ENCODE results near the gene DGKD. TPM values are rescaled to one million over a fixed set of nuclear protein-coding genes. Genes with fewer than 3 reads are reported as not detected.

Gene DGKD
- total and polyA plus RNA-seq, 7 experiments from 2014 or later = 25.8 to 252 (median 206) TPM

DNA sequence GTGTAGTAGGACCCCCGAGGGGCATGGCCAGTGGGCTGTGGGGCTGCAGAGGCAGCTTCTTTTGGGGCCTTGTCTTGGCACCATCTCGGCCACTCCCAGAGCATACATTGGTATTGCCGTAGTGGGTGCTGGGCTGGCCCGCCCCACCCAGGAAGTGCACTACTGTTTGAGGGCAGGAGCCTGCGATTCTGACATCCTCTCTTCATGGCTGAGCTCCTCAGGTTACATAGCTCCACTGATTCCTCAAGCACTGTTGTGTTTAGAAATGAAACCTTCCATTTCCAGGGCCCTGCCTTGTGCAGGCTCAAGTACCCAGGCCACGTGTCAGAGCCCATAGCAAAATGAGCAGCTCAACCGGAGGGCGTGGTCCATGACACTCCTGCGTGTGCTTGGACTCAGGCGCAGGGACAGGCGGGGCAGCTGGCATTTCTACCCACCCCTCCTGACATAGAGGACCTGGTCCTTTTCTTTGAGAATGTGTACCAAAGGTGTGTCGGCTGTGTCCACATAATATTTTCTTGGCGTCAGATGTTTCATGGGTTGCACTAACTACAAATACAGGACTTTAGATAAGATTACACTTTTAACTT, 67.9 kb downstream of the DGKD start:
- Mint-ChIP-seq H3K36me3 (peaks cover 4 to 44% (median 21%) of the 10 kb centered on the region in 5 donors), H3K4me3 (peak overlapping the region; percentile 84 to 99 (median 92)), H3K9me3 (peaks cover 0 to 10% (median 0%) of the 10 kb centered on the region in 11 donors), H3K27me3 (no peaks in the 10 kb centered on the region), H3K4me1 (peaks cover 78 to 98% (median 97%) of the 10 kb centered on the region in 7 donors), H3K27ac (peak overlapping the region; percentile 95 to 99 (median 97))
- intact Hi-C loops (cut with micrococcal nuclease) = loop anchor here (1.0 to 10.0 kb wide), 7 partner anchors 8 to 433 kb away; partner anchors contain the start of gene HJURP (in 1 of the 2)
- peak; percentile 85 for ATAC-seq
- Histone ChIP-seq H3K4me3 (ENCODE audit: low read length) (peak overlapping the region; percentile 70), H3K4me1 (ENCODE audit: control insufficient read depth in 2 of 2, insufficient read depth in 2 of 2, low read length in 2 of 2) (peaks cover 56 to 88% of the 10 kb centered on the region in 2 donors), H3K27ac (ENCODE audit: low read depth, low read length) (peak overlapping the region; percentile 80), H3K36me3 (ENCODE audit: control insufficient read depth in 2 of 3, insufficient read depth in 3 of 3, low read length in 3 of 3) (peaks cover 0 to 3% (median 0%) of the 10 kb centered on the region in 3 experiments), H3K9me3 (ENCODE audit: control insufficient read depth in 2 of 3, low read length in 3 of 3) (no peaks in the 10 kb centered on the region), H3K27me3 (ENCODE audit: control insufficient read depth in 2 of 2, insufficient read depth in 2 of 2, low read length in 2 of 2) (no peaks in the 10 kb centered on the region)
- peak; percentile 41 to 80 (median 76) for DNase-seq
- ChIA-PET CTCF (interaction anchor here (0.5 to 16.4 kb wide), 4 partner anchors 9 to 18 kb away, joined by 4 to 255 read pairs (median 81); no protein-coding TSS in a partner anchor), POLR2A (interaction anchor here (0.8 to 12.5 kb wide), 11 partner anchors 8 to 154 kb away, joined by 3 to 143 read pairs (median 5); no protein-coding TSS in a partner anchor)

DNA sequence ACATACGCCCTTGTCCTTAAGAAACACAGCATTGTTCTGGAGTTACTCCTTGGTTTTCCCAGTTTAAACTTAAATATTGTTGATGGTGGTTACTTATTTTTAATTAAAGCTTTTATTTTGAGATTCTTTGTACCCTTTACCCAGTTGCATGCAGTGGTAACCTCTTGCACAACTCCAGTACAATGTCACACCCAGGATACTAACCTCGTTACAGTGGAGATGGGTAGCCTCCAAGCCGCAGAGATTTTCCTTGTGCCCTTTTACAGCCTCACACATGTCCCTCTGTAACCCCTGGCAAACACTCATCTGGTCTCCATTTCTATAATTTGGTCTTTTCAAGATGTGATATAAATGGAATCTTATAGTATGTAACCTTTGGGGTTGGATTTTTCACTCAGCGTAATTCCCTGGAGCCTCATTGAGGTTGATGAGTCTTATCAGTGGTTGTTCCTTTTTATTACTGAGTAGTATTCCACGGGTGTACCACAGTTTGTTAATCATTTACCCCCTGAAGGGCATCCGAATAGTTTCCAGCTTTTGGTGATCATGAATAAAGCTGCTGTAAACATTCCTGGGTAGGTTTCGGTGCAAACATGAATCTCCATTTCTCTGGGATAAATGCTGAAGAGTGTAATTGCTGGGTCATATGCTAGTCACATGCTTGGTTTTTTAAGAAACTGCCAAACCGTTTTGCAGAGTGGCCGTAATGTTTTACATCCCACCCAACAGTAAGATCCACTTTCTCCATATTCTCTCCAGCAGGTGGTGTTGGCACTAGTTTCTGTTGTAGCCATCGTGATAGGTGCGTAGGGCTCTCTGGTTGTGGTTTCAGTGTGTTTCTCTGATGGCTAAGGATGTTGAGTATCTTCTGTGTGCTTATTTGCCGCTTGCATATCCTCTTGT, 68.6 kb downstream of the DGKD start:
- POLR2A ChIA-PET = interaction anchor here (0.9 to 12.5 kb wide), 9 partner anchors 7 to 155 kb away, joined by 3 to 143 read pairs (median 6); no protein-coding TSS in a partner anchor
- Histone ChIP-seq H3K27ac (ENCODE audit: low read depth, low read length) (peak overlapping the region; percentile 80), H3K36me3 (ENCODE audit: control insufficient read depth in 2 of 3, insufficient read depth in 3 of 3, low read length in 3 of 3) (peaks cover 0 to 3% (median 0%) of the 10 kb centered on the region in 3 experiments), H3K27me3 (ENCODE audit: control insufficient read depth in 2 of 2, insufficient read depth in 2 of 2, low read length in 2 of 2) (no peaks in the 10 kb centered on the region), H3K4me3 (ENCODE audit: low read length) (peak overlapping the region; percentile 70), H3K9me3 (ENCODE audit: control insufficient read depth in 2 of 3, low read length in 3 of 3) (no peaks in the 10 kb centered on the region), H3K4me1 (ENCODE audit: control insufficient read depth in 2 of 2, insufficient read depth in 2 of 2, low read length in 2 of 2) (peaks cover 52 to 89% of the 10 kb centered on the region in 2 donors)
- CTCF ChIA-PET = interaction anchor here (0.5 to 16.4 kb wide), 4 partner anchors 8 to 18 kb away, joined by 4 to 255 read pairs (median 81); no protein-coding TSS in a partner anchor
- Mint-ChIP-seq H3K4me1 (peaks cover 81 to 98% (median 96%) of the 10 kb centered on the region in 7 donors), H3K9me3 (peaks cover 0 to 10% (median 0%) of the 10 kb centered on the region in 11 donors), H3K27me3 (no peaks in the 10 kb centered on the region), H3K27ac (peak overlapping the region; percentile 95 to 99 (median 97)), H3K4me3 (peak overlapping the region; percentile 84 to 99 (median 92)), H3K36me3 (peaks cover 10 to 51% (median 22%) of the 10 kb centered on the region in 5 donors)
- DNase-seq (peak in 5 of 9 donors; percentile 25 to 53 (median 48)), ATAC-seq (no peak)
- intact Hi-C loops (cut with micrococcal nuclease) = loop anchor here (1.0 to 10.0 kb wide), 7 partner anchors 7 to 432 kb away; partner anchors contain the start of gene HJURP (in 1 of the 2)

DNA sequence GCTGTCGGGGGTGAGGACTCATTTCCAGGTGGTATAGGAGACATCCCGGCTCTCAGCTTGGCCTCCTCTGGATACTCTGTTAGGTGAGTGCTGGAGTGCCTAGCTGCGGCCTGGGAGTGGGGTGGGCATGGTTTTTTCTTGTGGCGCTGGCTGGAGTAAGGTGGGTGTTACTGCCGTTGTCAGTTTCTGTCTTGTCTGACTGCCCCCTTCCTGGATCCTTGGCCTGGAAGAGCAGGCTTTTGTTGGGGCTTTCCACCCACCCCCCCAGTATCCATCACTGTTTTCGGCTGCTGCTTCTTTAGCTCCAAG, 69.2 kb downstream of the DGKD start:
- ATAC-seq = no peak
- Histone ChIP-seq H3K27me3 (ENCODE audit: control insufficient read depth in 2 of 2, insufficient read depth in 2 of 2, low read length in 2 of 2) (no peaks in the 10 kb centered on the region), H3K4me3 (ENCODE audit: low read length) (peak overlapping the region; percentile 10), H3K9me3 (ENCODE audit: control insufficient read depth in 2 of 3, low read length in 3 of 3) (no peaks in the 10 kb centered on the region), H3K36me3 (ENCODE audit: control insufficient read depth in 2 of 3, insufficient read depth in 3 of 3, low read length in 3 of 3) (peaks cover 0 to 3% (median 0%) of the 10 kb centered on the region in 3 experiments), H3K27ac (ENCODE audit: low read depth, low read length) (peak overlapping the region; percentile 80), H3K4me1 (ENCODE audit: control insufficient read depth in 2 of 2, insufficient read depth in 2 of 2, low read length in 2 of 2) (peaks cover 46 to 88% of the 10 kb centered on the region in 2 donors)
- H3K36me3 Mint-ChIP-seq = peaks cover 10 to 55% (median 22%) of the 10 kb centered on the region in 5 donors
- H3K9me3 Mint-ChIP-seq = peaks cover 0 to 10% (median 0%) of the 10 kb centered on the region in 11 donors
- CTCF ChIA-PET = interaction anchor here (13.7 to 16.4 kb wide), 2 partner anchors 16 to 19 kb away, joined by 156 to 255 read pairs; no protein-coding TSS in a partner anchor
- intact Hi-C loops (cut with micrococcal nuclease) = loop anchor here in 1 of 2 donors (2.0 to 10.0 kb wide), 3 partner anchors 19 to 431 kb away; partner anchors contain the start of gene HJURP
- POLR2A ChIA-PET = interaction anchor here (1.4 to 12.5 kb wide), 5 partner anchors 10 to 79 kb away, joined by 3 to 143 read pairs (median 41); no protein-coding TSS in a partner anchor
- H3K27ac Mint-ChIP-seq = peak overlapping the region; percentile 71 to 99 (median 97)
- H3K4me1 Mint-ChIP-seq = peaks cover 81 to 98% (median 96%) of the 10 kb centered on the region in 7 donors
- peak overlapping the region; percentile 60 to 99 (median 87) for H3K4me3 Mint-ChIP-seq
- H3K27me3 Mint-ChIP-seq = no peaks in the 10 kb centered on the region
- no peak for DNase-seq

DNA sequence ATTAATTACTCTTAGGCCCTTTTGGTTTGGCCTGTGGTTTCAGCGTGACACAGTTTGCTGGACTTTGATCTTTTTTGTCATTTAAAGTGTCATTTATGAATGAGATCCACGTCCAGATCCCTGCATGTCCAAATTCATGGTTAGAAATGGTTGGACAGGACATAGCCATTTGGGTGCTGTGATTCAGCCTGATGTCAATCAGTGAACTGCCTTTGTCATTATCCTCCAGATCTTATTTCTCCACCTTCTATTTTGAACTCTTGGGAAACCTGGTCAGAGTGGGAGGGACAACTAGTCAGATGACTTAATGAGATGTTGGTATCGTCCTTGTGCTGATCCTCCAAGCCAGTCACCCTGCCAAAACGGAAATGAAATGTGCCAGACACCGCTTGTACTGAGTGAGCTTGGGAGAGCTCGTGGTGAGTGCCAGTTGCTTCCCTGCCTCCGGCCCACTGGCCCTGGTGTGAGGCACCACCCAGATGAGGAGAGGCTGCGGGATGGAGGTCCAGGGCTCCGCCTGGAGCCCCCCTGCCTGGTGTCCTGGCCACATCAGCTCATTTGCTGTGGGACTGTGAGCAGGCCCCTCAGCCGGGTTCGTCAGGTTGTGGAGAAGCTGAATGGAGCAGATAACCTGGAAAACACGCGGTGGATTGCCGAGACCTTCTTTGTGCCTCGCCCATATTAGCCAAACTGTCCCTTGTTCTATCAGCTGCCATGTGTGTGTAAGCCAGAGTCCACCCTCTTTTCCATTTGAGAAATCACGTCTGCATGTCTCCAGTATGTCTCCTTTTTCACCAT, 70.1 kb downstream of the DGKD start:
- H3K4me3 Mint-ChIP-seq = peak overlapping the region; percentile 19 to 99 (median 87)
- H3K9me3 Mint-ChIP-seq = peaks cover 0 to 10% (median 0%) of the 10 kb centered on the region in 11 donors
- POLR2A ChIA-PET = interaction anchor here (0.6 to 12.5 kb wide), 6 partner anchors 11 to 1025 kb away, joined by 3 to 143 read pairs (median 29); no protein-coding TSS in a partner anchor
- CTCF ChIA-PET = interaction anchor here (0.6 to 16.4 kb wide), 4 partner anchors 10 to 82 kb away, joined by 3 to 255 read pairs (median 80); no protein-coding TSS in a partner anchor
- peaks cover 10 to 56% (median 22%) of the 10 kb centered on the region in 5 donors for H3K36me3 Mint-ChIP-seq
- Histone ChIP-seq H3K36me3 (ENCODE audit: control insufficient read depth in 2 of 3, insufficient read depth in 3 of 3, low read length in 3 of 3) (peaks cover 0 to 3% (median 0%) of the 10 kb centered on the region in 3 experiments), H3K4me3 (ENCODE audit: low read length) (no peak overlapping the region), H3K27ac (ENCODE audit: low read depth, low read length) (peak overlapping the region; percentile 80), H3K4me1 (ENCODE audit: control insufficient read depth in 2 of 2, insufficient read depth in 2 of 2, low read length in 2 of 2) (peaks cover 38 to 91% of the 10 kb centered on the region in 2 donors), H3K9me3 (ENCODE audit: control insufficient read depth in 2 of 3, low read length in 3 of 3) (no peaks in the 10 kb centered on the region), H3K27me3 (ENCODE audit: control insufficient read depth in 2 of 2, insufficient read depth in 2 of 2, low read length in 2 of 2) (no peaks in the 10 kb centered on the region)
- no peaks in the 10 kb centered on the region for H3K27me3 Mint-ChIP-seq
- DNase-seq (no peak), ATAC-seq (no peak)
- intact Hi-C loops (cut with micrococcal nuclease) = loop anchor here in 1 of 2 donors (10.0 kb wide), 2 partner anchors 340 to 430 kb away; partner anchors contain the start of gene HJURP
- peaks cover 77 to 98% (median 96%) of the 10 kb centered on the region in 7 donors for H3K4me1 Mint-ChIP-seq
- H3K27ac Mint-ChIP-seq = peak overlapping the region in 8 of 9 donors; percentile 85 to 99 (median 96)

DNA sequence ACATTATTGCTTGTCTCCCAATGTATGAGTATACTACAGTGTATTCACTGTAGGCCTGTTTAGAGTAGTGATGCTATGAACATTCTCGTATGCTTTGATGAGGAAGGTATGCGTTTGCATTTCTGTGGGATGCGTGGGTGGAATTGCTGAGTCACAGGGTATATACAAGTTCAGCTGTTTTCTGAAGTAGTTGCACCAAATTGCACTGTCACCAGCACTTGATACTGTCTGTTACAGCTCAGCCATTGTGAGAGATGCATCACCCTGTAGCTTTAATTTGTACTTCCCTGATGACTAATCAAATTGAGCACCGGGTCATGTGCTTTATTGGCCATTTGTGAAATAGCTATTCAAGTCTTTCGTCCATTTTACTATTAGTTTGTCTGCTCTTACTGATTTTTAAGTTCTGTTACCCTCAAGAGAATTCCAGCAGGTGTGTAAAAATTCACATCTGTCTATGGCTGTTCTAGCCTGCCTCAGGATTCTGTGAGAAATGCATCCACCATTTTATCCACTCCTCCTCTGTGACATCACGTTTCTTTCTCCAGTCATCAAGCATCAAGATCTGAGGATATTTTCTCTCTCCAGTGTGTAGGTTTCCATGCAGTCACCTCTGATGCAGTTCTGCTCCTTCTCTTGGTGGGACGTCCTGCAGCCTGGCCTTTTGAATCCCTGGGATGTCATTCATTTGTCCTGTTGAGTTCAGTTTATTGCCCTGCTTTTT, 72.5 kb downstream of the DGKD start:
- Histone ChIP-seq H3K27ac (ENCODE audit: low read depth, low read length) (no peak overlapping the region), H3K4me3 (ENCODE audit: low read length) (no peak overlapping the region), H3K27me3 (ENCODE audit: control insufficient read depth in 2 of 2, insufficient read depth in 2 of 2, low read length in 2 of 2) (no peaks in the 10 kb centered on the region), H3K36me3 (ENCODE audit: control insufficient read depth in 2 of 3, insufficient read depth in 3 of 3, low read length in 3 of 3) (peaks cover 0 to 3% (median 0%) of the 10 kb centered on the region in 3 experiments), H3K9me3 (ENCODE audit: control insufficient read depth in 2 of 3, low read length in 3 of 3) (no peaks in the 10 kb centered on the region), H3K4me1 (ENCODE audit: control insufficient read depth in 2 of 2, insufficient read depth in 2 of 2, low read length in 2 of 2) (peaks cover 15 to 85% of the 10 kb centered on the region in 2 donors)
- Mint-ChIP-seq H3K4me1 (peaks cover 64 to 98% (median 96%) of the 10 kb centered on the region in 7 donors), H3K27ac (peak overlapping the region in 7 of 9 donors; percentile 32 to 96 (median 63)), H3K9me3 (peaks cover 0 to 10% (median 0%) of the 10 kb centered on the region in 11 donors), H3K27me3 (no peaks in the 10 kb centered on the region), H3K36me3 (peaks cover 10 to 64% (median 32%) of the 10 kb centered on the region in 5 donors), H3K4me3 (peak overlapping the region in 7 of 10 donors; percentile 19 to 66 (median 31))
- intact Hi-C loops (cut with micrococcal nuclease) = loop anchor here in 1 of 2 donors (10.0 kb wide), 2 partner anchors 342 to 428 kb away; partner anchors contain the start of gene HJURP
- ChIA-PET POLR2A (interaction anchor here (0.7 to 12.5 kb wide), 3 partner anchors 8 to 61 kb away, joined by 3 to 127 read pairs (median 9); no protein-coding TSS in a partner anchor), CTCF (interaction anchor here (13.7 to 16.4 kb wide), 2 partner anchors 13 to 22 kb away, joined by 156 to 255 read pairs; no protein-coding TSS in a partner anchor)
- ATAC-seq = no peak
- DNase-seq = peak in 1 of 9 donors; percentile 52

Measured in naive thymus-derived CD4-positive, alpha-beta T cell (primary cell).